Activated B cell treated with CpG ODN at 0.5 μM for 24 hours (primary cell): ENCODE measurements around the gene PRELP. TPM values are rescaled to one million over a fixed set of nuclear protein-coding genes. Genes with fewer than 3 reads are reported as not detected.

Experiments used
- ATAC-seq: fragments of 200-7000 bp; cut with Tn5 transposase; one replicate; pipeline ENCODE4 v1.10.0; 2021; ENCODE audit warnings: low read depth, mild to moderate bottlenecking, moderate library complexity
- CTCF ChIA-PET: fragments of 350-600 bp; sonication (Branson Sonifier 250); formaldehyde crosslinking; loops from one replicate; lab custom pipeline; 2021; ENCODE audit warnings: antibody characterized with exemption; lab: Charles Lee
- POLR2A ChIA-PET: fragments of 350-600 bp; sonication (Branson Sonifier 250); formaldehyde crosslinking; loops from one replicate; lab custom pipeline; 2021; ENCODE audit warnings: antibody characterized with exemption; lab: Charles Lee
- DNase-seq: peaks from one replicate; pipeline ENCODE4 v3.0.0; 2022
- H3K27ac Mint-ChIP-seq: one replicate; pipeline ENCODE4 v1.8.0; 2020; ENCODE audit warnings: mixed read lengths
- H3K27me3 Mint-ChIP-seq: one replicate; pipeline ENCODE4 v1.8.0; 2021; ENCODE audit warnings: mixed read lengths
- H3K36me3 Mint-ChIP-seq: one replicate; pipeline ENCODE4 v1.8.0; 2021; ENCODE audit warnings: low read depth, mixed read lengths
- H3K4me1 Mint-ChIP-seq: one replicate; pipeline ENCODE4 v1.8.0; 2021; ENCODE audit warnings: mixed read lengths
- H3K4me3 Mint-ChIP-seq: one replicate; pipeline ENCODE4 v1.8.0; 2020; ENCODE audit warnings: mild to moderate bottlenecking, mixed read lengths
- H3K9me3 Mint-ChIP-seq: one replicate; pipeline ENCODE4 v1.8.0; 2020; ENCODE audit warnings: mixed read lengths
- intact Hi-C: fragments of 100-400 bp; cut with micrococcal nuclease; formaldehyde crosslinking; loops from one replicate; pipeline ENCODE4 v1.15.1; 2024
- total RNA-seq: library from RNA; stranded (reverse); gene quantifications from 2 replicates; pipeline ENCODE4 v1.2.3, GENCODE V29; 2022
- TF ChIP-seq, protein P1 (sequence below): fragments of 200-600 bp; IDR thresholded peaks from one replicate; pipeline ENCODE4 v1.8.0; 2022; ENCODE audit warnings: antibody characterized with exemption, mild to moderate bottlenecking

The PRELP gene
- total RNA-seq, 1 donor from 2014 or later, result not detected

- ATAC-seq (no peak), DNase-seq (no peak)
- peaks cover 2% of the 10 kb centered on the region for H3K9me3 Mint-ChIP-seq
- H3K27me3 Mint-ChIP-seq, result peaks cover 19% of the 10 kb centered on the region
- no peak overlapping the region for H3K4me3 Mint-ChIP-seq
- H3K36me3 Mint-ChIP-seq, result no peaks in the 10 kb centered on the region
- CTCF ChIA-PET, result no interaction called here
- no peaks in the 10 kb centered on the region for H3K4me1 Mint-ChIP-seq
- POLR2A ChIA-PET, result no interaction called here
- no peak overlapping the region for H3K27ac Mint-ChIP-seq
- TF ChIP-seq, protein P1, sequence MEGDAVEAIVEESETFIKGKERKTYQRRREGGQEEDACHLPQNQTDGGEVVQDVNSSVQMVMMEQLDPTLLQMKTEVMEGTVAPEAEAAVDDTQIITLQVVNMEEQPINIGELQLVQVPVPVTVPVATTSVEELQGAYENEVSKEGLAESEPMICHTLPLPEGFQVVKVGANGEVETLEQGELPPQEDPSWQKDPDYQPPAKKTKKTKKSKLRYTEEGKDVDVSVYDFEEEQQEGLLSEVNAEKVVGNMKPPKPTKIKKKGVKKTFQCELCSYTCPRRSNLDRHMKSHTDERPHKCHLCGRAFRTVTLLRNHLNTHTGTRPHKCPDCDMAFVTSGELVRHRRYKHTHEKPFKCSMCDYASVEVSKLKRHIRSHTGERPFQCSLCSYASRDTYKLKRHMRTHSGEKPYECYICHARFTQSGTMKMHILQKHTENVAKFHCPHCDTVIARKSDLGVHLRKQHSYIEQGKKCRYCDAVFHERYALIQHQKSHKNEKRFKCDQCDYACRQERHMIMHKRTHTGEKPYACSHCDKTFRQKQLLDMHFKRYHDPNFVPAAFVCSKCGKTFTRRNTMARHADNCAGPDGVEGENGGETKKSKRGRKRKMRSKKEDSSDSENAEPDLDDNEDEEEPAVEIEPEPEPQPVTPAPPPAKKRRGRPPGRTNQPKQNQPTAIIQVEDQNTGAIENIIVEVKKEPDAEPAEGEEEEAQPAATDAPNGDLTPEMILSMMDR, result no peak
- intact Hi-C loops, result no loop called here
Observed at GRCh38 chr1:203435615-203436014, 40.0 kb upstream of the PRELP start.

DNA sequence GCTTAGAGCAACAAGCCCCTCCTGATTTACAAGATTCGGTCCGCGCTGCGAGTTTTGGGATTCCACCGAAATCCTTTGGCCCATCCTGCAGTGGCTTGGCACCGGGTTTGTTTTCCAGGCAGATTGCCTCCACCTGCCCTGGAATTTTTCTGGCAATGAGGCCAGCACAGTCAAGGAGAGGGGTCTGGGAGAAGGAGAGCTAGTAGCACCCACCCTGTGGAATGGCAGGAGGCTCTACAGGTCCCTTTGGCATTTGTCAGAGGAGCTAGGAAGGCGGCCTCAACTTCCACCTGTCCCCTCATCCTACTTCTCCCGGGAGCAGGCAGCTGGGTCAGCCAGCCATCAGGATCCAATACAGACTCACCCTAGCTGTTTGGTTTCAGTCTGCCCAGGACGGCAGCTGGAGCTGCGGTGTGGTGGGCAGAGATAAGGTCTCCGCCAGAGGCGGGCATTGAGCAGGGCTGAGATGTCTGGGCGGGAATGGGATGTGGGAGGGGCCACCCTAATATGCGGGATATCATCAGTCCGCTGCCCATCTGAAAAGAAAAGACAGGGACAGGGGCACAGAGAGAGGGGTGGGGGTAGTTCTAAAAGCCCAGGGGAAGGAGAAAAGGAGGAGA is 37.8 kb upstream of the PRELP start:
- intact Hi-C loops, result no loop called here
- Mint-ChIP-seq H3K27me3 (peaks cover 11% of the 10 kb centered on the region), H3K4me3 (no peak overlapping the region), H3K4me1 (no peaks in the 10 kb centered on the region), H3K27ac (no peak overlapping the region), H3K9me3 (peaks cover 2% of the 10 kb centered on the region), H3K36me3 (no peaks in the 10 kb centered on the region)
- DNase-seq, result no peak
- ChIA-PET POLR2A (no interaction called here), CTCF (interaction anchor here (0.6 to 1.0 kb wide), 2 partner anchors 92 to 398 kb away, joined by 3 read pairs; no protein-coding TSS in a partner anchor)
- TF ChIP-seq, protein P1, result no peak
- no peak for ATAC-seq

GRCh38 chr1:203439131-203439730 is 36.4 kb upstream of the PRELP start:
- intact Hi-C loops, result no loop called here
- peaks cover 10% of the 10 kb centered on the region for H3K27me3 Mint-ChIP-seq
- no peak overlapping the region for H3K4me3 Mint-ChIP-seq
- ChIA-PET CTCF (interaction anchor here (0.7 to 7.3 kb wide), 4 partner anchors 97 to 400 kb away, joined by 3 to 103 read pairs (median 19); no protein-coding TSS in a partner anchor), POLR2A (no interaction called here)
- H3K27ac Mint-ChIP-seq, result no peak overlapping the region
- TF ChIP-seq, protein P1, result no peak
- H3K36me3 Mint-ChIP-seq, result no peaks in the 10 kb centered on the region
- DNase-seq, result no peak
- peaks cover 2% of the 10 kb centered on the region for H3K9me3 Mint-ChIP-seq
- H3K4me1 Mint-ChIP-seq, result no peaks in the 10 kb centered on the region
- ATAC-seq, result no peak

DNA sequence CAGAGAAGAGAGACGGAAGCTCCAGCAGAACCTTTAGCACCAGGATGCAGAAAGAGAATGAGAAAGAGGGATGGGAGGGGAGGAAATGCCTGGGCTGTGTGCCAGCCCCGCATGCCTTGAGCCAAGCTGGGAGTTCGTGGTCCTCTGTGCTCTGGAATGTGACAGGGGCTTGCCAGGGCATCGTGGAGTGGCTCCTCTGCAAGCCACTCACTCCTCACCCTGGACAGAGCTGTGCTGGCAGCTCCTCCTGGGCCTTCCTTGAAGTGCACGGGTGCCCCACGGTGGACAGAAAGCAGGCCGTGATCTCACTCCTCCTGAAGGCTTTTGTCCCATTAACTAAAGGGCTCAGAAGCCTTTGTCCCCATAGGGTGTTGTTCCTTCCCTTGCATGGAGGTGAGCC is 34.8 kb upstream of the PRELP start:
- Mint-ChIP-seq H3K27ac (no peak overlapping the region), H3K27me3 (peaks cover 9% of the 10 kb centered on the region), H3K4me1 (no peaks in the 10 kb centered on the region), H3K4me3 (no peak overlapping the region), H3K9me3 (peaks cover 7% of the 10 kb centered on the region), H3K36me3 (no peaks in the 10 kb centered on the region)
- TF ChIP-seq, protein P1, result no peak
- peak; percentile 52 for ATAC-seq
- ChIA-PET CTCF (interaction anchor here (0.8 to 7.3 kb wide), 11 partner anchors 47 to 176 kb away, joined by 3 to 103 read pairs (median 4); no protein-coding TSS in a partner anchor), POLR2A (interaction anchor here (1.1 to 1.2 kb wide), 3 partner anchors 98 to 168 kb away, joined by 3 to 5 read pairs (median 3); no protein-coding TSS in a partner anchor)
- intact Hi-C loops, result loop anchor here (1.0 kb wide), 2 partner anchors 100 to 171 kb away; no protein-coding TSS in a partner anchor
- DNase-seq, result no peak

DNA sequence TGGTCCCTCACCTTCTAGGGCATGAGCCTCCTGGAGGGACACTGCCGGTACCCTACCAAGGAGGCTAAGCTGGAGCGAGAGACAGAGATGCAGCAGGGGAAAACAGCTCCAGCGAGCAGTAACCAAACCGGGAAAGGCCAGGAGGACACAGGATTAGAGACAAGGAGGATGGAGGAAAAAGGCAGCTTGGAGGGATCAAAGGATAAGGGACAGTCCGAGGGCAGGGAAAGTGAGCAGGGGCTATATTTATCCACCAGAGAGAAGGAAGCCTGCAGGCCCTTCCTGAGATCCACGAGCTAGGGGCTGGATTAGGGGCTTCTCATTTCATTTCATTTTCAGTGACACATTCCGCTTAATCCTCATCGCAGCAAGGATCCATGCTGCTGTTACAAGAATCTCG is 33.8 kb upstream of the PRELP start:
- ATAC-seq (no peak), DNase-seq (no peak)
- POLR2A ChIA-PET, result no interaction called here
- no peak overlapping the region for H3K4me3 Mint-ChIP-seq
- peaks cover 5% of the 10 kb centered on the region for H3K9me3 Mint-ChIP-seq
- H3K27ac Mint-ChIP-seq, result no peak overlapping the region
- H3K27me3 Mint-ChIP-seq, result peaks cover 9% of the 10 kb centered on the region
- TF ChIP-seq, protein P1, result no peak
- intact Hi-C loops, result loop anchor here (1.0 kb wide), 1 partner anchor 172 kb away; no protein-coding TSS in a partner anchor
- CTCF ChIA-PET, result interaction anchor here (0.8 to 7.3 kb wide), 5 partner anchors 9 to 175 kb away, joined by 3 to 103 read pairs (median 7); no protein-coding TSS in a partner anchor
- no peaks in the 10 kb centered on the region for H3K36me3 Mint-ChIP-seq
- no peaks in the 10 kb centered on the region for H3K4me1 Mint-ChIP-seq
